SHP77 (cell line): ENCODE measurements around the gene GATA1.

Source experiments
- DNase-seq, 2 experiments: peaks; one replicate each; lab custom pipeline; 2025; lab: John Stamatoyannopoulos, UW

GATA1 gene

GRCh38 chrX:48786341-48786800, at the start of gene GATA1:
TSS of gene GATA1 (plus strand) at chrX:48786590. CDS start at chrX:48791110, 4,520 bp downstream.
- no peak for DNase-seq

DNA sequence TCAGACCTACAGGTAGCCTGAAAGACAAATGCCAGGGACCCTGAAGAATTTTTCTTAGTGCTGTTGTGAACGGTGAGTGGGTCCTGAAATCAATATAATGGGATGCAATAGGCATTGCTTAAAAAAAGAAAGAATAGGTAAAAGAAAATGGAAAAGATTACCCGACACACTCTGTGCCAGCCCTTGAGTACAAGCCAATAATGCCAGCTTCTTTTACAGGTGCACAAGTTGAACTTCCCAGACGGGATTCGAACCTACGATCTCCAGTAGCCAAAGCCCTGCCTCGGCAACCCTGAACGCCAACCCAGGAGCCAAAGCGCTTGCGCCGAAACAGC, 49.5 kb upstream of the GATA1 start:
- no peak for DNase-seq

GRCh38 chrX:48737213-48737938, 49.0 kb upstream of the GATA1 start:
- peak; percentile 88 to 94 for DNase-seq

- DNase-seq = no peak
These were observed 48.5 kb upstream of the GATA1 start for GRCh38 chrX:48737940-48738339.

DNA sequence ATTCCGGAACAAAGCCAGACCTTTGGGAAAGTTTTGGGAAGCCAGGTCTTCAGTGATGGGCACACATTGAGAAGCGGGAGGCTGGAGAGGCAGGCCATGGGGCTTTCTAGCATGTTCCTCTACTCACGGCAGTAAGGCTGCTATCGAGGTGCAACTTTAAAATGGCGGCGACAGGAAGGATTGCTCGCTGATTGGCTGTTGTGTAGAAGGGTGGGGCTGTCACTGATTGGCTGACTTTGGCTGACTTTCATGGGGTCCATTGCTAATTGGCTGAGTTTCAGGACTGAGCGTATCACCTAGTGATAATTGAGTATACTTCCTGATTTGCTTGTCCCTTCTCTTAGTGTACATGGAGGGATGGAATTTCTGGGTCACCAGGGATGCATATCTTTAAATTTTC, 44.6 kb upstream of the GATA1 start:
- no peak for DNase-seq

GRCh38 chrX:48745222-48745621, 41.2 kb upstream of the GATA1 start:
- no peak for DNase-seq

- no peak for DNase-seq
These were observed 38.9 kb upstream of the GATA1 start for GRCh38 chrX:48747415-48748016.

- no peak for DNase-seq
These were observed 37.2 kb upstream of the GATA1 start for GRCh38 chrX:48749182-48749581.

DNA sequence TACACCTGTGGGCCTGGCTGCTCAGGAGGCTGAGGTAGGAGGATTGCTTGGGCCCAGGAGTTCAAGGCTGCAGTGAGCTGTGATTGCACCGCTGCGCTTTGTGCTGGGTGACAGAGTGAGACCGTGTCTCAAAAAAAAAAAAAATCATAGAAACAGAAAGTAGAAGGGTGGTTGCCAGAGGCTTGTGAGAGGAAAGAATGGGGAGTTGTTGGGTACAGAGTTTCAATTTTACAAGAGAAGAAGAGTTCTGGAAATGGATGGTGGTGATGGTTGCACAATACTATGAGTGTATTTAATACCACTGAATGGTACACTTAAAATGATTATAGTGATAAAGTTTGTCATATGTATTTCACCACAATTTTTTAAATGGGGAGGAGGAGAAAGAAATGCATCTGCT, 35.0 kb upstream of the GATA1 start:
- no peak for DNase-seq

DNA sequence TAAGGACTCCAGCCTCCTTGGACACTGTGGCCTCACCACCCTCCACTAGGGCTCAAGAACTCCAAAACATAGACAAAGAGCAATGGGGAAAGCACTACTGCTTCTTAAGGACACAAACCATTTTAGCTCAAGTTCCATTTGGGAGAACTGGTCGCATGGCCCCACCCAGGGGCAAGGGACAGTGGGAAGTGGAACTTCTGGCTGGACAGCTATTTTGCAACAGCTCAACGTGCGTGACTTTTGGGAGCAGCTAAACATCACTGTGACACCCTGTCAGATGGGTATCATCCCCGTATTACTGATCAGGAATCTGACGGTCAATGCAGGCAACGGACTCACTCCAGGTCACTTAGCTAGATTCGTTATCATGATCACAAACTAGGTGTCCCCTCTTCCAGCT, 33.9 kb upstream of the GATA1 start:
- DNase-seq = no peak

DNA sequence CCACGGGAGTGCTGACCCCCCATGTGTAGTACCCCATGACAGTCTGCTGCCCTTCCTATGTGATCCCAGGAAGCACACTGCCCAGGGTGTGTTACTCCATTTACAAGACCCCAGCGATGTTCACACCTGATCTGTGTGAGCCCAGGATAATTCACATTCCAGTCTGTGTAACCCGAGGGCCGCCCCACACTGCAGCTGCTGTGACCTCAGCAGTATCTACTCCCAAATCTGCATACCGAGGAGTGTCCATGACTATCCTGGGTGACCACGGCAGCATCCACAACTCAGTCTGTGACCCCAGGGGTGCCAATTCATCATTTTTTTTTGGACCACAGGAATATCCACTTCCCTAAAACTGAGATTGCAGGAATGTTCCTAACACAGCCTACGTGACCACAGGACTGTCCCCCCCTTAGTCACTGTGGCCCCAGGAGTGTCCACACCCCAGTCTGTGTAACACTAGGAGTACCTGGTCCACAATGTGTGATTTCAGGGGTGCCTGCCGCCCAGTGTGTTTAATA, 32.6 kb upstream of the GATA1 start:
- no peak for DNase-seq

DNA sequence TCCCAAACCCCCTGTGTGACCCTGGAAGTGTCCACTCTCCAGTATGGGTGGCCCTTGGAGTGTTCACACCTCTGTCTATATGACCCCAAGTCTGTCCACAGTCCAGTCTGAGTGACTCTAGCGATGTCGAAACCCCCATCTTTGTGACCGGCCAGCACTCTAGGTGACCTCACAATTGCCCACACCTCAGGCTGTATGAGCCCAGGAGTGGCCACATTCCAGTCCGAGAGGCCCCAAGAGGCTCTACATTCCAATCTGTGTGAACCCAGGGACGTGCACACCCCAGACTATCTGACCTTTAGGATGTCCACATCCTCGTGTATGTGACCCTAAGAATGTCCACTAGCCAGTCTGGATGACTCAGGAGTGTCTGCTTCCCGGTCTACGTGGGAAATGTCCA, 32.2 kb upstream of the GATA1 start:
- no peak for DNase-seq

- peak; percentile 14 to 18 for DNase-seq
These were observed 24.5 kb upstream of the GATA1 start, which contains the start of gene GLOD5 for GRCh38 chrX:48761674-48762471. TSS of gene GLOD5 (plus strand) at chrX:48761747. CDS start at chrX:48761791, 44 bp downstream.

DNA sequence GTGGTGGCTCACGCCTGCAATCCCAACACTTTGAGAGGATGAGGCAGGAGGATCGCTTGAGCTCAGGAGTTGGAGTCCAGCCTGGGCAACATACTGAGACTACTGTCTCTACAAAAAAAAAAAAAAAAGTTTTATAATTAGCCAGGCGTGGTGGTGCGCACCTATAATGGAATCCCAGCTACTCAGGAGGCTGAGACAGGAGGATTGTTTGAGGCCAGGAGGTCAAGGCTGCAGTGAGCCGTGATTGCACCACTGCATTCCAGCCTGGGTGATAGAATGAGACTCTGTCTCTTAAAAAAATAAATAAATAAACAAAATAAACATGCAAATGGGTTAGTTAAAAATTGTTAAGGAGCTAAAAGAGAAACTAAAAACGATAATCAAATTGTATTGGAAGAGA, 17.2 kb upstream of the GATA1 start:
- no peak for DNase-seq

- DNase-seq = no peak
These were observed 16.1 kb upstream of the GATA1 start for GRCh38 chrX:48770296-48770695.

DNA sequence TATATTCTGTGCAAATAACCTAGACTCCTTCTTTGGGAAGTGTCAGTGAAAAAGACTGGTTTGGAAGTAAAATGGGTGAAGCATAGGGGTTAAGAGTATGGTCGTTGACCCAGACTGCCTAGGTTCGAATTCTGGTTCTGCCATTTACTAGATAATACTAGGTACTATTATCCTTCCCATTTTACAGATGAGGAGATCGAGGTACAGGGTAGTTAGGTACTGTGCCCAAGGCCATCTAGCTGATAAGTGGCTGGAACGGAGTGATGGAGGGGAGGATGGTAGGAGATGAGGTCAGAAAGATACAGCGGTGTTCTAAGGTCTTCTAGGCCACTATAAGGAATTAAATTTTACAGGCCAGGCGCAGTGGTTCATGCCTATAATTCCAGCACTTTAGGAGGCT, 13.8 kb upstream of the GATA1 start:
- DNase-seq = no peak

- no peak for DNase-seq
These were observed 9.5 kb upstream of the GATA1 start for GRCh38 chrX:48776818-48777439.

DNA sequence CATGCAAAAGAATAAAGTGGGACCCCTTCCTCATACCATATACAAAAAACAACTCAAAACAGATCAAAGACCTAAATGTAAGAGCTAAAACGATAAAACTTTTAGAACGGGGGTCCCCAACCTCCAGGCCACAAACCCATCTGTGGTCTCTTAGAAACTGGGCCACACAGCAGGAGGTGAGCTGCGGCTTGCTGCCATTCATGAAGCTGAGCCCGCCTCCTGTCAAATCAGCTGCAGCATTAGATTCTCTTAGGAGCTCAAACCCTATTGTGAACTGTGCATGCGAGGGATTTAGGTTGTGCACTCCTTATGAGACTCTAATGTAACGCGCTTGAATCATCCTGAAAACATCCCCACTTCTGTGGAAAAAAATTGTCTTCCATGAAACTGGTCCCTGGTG, 7.0 kb upstream of the GATA1 start:
- DNase-seq = no peak

- DNase-seq = no peak
These were observed 4.7 kb upstream of the GATA1 start for GRCh38 chrX:48781705-48782104.

DNA sequence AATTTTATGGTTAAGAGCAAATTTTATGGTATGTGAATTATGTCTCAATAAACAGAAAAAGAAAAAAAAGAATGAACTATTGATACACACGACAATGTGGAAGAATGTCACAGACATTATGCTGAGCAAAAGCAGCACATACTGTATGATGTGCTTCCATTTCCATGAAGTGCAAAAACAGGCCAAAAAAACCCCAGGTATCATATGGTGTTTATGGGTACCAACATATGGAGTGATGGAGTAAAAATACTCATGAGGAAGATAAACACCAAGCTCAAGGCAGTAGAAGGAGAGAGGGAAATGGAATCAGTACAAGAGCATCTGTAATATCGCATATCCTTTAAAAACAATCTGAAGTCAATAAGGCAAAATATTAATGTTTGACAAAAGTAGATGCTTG, 4.2 kb upstream of the GATA1 start:
- DNase-seq = no peak

DNA sequence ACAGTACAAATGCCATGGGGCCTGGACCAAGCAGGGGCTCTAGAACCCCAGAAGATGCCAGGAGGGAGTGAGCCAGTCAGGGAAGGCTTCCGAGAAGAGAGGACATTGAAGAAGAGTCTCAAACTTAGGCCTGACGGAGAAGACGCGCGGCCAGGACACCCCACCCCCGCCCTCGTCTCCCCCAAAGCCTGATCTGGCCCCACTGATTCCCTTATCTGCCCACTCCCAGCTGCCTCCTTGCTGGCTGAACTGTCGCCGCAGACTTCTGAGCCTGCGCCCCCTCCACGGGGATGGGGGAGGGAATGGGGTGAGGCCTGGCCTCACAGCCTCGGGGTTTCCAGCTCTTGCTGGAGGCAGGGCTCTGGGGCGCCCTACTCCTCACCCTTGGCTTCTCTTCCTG, 3.6 kb upstream of the GATA1 start:
- no peak for DNase-seq

DNA sequence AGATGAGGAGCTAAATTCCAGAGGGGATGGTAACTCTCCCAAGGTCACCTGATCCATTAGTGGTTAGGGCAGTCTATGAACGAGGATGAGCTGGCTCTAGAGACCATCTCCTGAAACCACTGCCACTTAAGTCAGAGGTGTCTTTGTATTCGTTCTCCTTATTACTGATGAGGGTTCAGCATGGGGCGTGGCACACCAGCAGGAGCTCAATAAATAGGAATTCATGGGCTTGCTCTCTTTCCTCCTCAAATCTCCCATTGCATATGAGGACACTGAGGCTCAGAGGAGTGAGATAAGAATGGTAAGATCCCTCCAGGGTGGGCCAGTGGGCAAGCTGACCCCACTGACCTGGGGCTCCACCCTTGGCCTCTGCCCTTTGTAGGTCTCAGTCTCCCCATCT, 1.7 kb upstream of the GATA1 start:
- DNase-seq = no peak
